Measurements from ENCODE around the gene INHA.

INHA gene

DNA sequence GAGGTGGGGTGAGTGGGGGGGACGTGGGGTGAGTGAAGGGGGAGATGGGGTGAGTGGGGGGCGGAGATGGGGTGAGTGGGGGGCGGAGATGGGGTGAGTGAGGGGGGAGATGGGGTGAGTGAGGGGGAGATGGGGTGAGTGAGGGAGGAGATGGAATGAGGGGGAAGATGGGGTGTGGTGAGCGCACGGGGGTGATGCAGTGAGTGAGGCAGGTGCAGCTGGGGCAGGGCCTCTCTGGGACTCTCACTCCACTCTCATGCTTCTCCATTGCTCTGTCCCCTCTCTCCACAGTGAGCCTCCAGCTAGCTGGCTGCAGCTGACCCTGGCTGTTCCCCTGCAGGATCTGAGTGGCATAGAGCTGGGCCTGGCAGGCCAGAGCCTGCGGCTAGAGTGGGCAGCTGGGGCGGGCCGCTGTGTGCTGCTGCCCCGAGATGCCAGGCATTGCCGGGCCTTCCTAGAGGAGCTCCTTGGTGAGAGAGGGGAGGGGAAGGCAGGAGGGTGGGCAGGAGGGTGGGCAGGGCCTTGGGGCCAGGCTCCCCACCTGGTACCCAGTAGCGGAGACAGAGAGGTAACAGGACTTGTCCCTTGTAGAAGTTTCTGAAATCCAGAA is 41.5 kb downstream of the INHA start:
- DNase-seq = no peak

DNA sequence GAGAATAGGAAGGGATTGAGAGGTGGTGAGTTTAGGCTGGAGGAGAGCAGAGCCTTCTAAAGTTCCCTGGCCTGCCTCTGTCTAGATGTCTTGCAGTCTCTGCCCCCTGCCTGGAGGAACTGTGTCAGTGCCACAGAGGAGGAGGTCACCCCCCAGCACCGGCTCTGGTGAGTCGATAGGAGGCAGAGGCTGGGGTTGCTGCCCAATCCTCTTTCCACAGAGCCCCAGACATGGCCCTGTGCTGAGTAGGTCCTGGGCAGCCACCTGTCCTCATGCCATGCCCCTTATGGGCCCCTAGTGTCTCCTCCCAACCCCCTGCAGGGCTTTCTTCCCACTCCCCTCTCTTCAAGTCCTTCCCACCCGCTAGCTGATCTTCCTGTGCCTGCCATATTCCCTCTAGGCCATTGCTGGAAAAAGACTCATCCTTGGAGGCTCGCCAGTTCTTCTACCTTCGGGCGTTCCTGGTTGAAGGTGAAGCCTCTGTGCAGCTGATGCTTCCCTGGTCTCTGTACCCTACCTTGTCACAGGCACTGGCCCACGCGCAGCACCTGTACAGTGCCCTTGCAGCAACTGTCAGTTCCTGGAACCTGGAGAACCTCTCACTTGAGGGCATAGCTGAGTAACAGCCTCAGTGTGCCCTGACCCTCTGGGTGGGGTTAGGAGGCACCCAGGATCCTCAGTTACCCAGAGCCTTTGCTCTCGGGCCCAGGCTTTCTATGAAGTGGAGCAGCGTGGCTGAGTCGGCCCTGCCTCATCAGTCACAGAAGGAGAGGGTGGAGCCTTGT is 42.2 kb downstream of the INHA start:
- DNase-seq = no peak

- DNase-seq = no peak
Observed at GRCh38 chr2:219615036-219615435, 42.9 kb downstream of the INHA start.

GRCh38 chr2:219615894-219616293 is 43.8 kb downstream of the INHA start:
- no peak for DNase-seq

GRCh38 chr2:219616550-219616949 is 44.4 kb downstream of the INHA start:
- DNase-seq = no peak

DNA sequence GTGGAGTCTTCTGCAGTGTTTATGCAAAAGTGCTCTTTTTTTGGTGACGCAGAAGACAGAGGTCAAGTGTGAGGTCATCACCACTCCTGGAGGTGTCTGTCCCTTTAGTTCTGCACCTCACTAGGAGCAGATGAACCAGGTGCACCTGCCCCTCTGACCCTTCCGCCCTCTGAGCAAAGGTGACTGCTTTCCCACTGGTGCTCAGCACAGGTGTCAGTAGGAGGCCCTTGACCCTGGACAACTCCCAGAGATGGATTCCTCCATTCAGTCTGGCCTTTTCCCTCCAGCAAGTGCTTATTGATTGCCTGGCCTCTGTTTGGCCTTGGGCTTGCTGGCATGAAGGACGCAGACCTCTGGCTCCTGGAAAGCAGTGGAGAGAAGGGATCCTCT is 46.6 kb downstream of the INHA start:
- DNase-seq = no peak

DNA sequence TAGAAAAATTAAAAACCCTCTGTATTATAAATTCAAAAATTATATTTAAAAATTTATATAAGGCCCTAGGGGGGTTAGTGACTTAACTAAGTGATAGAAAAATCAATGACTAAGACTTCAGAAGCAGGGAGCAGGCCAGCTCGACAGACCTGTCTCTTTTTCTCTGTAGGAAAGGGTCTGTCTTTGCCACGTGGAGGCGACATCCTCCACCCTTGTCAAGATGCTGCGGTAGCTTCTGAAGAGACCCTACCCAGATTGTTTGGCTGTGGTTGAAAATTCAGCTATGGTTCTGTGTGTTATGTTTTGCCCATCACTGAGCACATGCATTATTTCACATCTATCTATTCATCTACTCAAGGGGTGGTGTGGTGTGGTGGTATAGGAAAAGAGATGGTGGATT is 47.1 kb downstream of the INHA start:
- no peak for DNase-seq

DNA sequence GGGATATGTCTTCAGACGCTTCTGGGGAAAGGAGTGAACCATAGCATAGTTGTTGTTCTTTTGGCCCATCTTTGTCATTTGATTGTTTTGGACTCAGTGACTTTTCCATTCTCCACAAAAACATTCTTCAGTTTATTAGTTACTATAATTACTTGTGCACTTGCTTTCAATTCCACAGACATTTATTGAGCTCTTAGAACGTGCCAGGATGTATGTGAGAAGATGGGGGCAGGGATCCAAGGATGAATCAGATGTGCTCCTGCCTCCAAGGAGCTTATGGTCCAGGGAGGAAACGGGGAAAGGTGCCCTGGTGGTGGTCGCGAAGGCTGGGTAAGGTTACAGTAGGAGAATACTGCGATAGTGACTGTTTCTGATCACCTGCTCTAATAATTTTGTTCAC is 48.4 kb downstream of the INHA start:
- no peak for DNase-seq

DNA sequence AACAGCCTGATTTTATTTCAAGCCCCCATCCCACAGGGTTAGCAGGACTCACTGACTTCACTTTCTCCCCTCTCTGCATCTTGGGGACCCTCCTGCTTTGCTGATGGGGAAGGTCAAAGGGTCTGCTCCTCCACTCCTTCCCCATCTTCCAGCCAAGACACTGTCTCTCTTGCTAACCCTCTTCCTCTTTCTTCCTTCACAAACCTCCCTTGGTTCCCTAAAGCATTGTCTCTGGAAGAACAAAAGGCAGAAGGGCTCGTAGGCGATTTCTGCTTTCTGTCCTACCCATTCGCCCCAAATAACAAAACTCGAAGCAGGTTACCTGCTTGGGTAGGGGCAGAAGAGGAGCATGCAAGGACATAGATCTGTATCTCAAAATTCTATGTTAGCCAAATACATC is 49.8 kb downstream of the INHA start:
- DNase-seq = no peak

- no peak for DNase-seq
Observed at GRCh38 chr2:219622472-219622871, 50.4 kb downstream of the INHA start.

- DNase-seq = no peak
Observed at GRCh38 chr2:219624565-219624964, 52.5 kb downstream of the INHA start.

DNA sequence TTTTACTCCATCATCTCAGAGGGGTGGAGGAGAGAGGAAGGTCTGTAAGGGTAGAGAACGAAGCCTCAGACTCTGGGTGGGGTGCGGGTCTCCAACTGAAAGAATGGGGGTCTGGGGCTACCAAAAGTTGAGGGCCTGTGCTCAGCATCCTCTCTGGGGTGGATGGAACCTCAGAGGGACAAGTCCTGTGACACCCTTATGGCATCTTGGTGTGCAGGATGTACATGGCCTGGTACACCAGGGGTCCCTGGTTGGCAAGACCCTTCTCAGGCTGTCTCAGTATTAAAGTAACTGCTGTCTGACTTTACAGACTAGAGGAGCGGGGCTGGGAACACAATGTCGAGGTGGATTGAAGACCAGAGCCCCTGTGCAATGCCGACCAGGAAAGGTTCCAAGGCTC is 53.1 kb downstream of the INHA start:
- DNase-seq = no peak

All from NCI-H146 (cell line).